ENCODE measurements around the gene MACROD2.

MACROD2 gene

DNA sequence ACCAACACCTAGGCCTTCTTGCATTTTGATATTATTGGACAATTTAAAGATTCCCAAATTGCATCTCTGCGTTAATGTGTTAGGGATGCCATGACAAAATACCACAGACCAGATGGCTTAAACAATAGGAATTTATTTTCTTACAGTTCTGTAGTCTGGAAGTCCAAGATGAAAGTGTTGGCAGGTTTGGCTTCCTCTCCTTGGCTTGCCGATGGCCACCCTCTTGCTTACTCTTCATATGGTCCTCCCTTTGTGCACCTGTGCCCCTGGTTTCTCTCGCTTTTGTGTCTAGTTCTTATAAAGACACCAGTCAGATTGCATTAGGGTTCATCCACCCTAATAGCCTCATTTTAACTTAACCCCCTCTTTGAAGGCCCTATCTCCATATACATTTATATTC lies 1184.5 kb downstream of the MACROD2 start:
- TF ChIP-seq, protein P1, sequence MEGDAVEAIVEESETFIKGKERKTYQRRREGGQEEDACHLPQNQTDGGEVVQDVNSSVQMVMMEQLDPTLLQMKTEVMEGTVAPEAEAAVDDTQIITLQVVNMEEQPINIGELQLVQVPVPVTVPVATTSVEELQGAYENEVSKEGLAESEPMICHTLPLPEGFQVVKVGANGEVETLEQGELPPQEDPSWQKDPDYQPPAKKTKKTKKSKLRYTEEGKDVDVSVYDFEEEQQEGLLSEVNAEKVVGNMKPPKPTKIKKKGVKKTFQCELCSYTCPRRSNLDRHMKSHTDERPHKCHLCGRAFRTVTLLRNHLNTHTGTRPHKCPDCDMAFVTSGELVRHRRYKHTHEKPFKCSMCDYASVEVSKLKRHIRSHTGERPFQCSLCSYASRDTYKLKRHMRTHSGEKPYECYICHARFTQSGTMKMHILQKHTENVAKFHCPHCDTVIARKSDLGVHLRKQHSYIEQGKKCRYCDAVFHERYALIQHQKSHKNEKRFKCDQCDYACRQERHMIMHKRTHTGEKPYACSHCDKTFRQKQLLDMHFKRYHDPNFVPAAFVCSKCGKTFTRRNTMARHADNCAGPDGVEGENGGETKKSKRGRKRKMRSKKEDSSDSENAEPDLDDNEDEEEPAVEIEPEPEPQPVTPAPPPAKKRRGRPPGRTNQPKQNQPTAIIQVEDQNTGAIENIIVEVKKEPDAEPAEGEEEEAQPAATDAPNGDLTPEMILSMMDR (IDR thresholded peaks at IDR 0.05), result no peak
- no peak overlapping the region for H3K27ac ChIP-seq
- H3K27me3 ChIP-seq, result no peaks in the 10 kb centered on the region
- no peaks in the 10 kb centered on the region for H3K36me3 ChIP-seq
- H3K9me3 ChIP-seq, result no peaks in the 10 kb centered on the region
- no peaks in the 10 kb centered on the region for H3K4me1 ChIP-seq (ENCODE audit: control insufficient read depth in 1 of 2, insufficient read depth in 1 of 2, low read depth in 1 of 2, low read length in 1 of 2)
- H3K4me3 ChIP-seq (ENCODE audit: low read depth in 1 of 2, low read length in 1 of 2), result no peak overlapping the region

DNA sequence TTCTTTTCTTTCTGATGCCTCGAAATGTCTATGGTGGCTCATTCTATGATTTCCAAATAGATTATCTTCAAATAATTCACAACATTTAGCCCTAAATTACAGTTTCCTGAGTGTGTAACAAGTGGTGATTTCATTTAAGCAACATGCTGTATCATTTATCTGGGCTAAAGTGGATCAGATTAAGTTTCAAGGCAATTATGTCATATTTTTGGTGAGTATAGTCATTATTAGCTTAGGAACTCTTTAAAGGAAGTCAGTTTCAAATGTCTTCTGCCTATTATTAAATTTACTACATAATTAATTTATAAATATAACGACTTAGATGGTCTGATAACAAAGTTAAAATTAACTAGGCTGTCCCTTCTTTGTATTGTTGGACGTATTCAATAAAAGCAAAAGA lies 1190.0 kb downstream of the MACROD2 start:
- TF ChIP-seq, protein P1 (IDR thresholded peaks at IDR 0.05), result no peak
- no peak overlapping the region for H3K27ac ChIP-seq
- H3K4me3 ChIP-seq (ENCODE audit: low read depth in 1 of 2, low read length in 1 of 2), result no peak overlapping the region
- H3K27me3 ChIP-seq, result no peaks in the 10 kb centered on the region
- no peaks in the 10 kb centered on the region for H3K9me3 ChIP-seq
- H3K36me3 ChIP-seq, result no peaks in the 10 kb centered on the region
- no peaks in the 10 kb centered on the region for H3K4me1 ChIP-seq (ENCODE audit: control insufficient read depth in 1 of 2, insufficient read depth in 1 of 2, low read depth in 1 of 2, low read length in 1 of 2)

DNA sequence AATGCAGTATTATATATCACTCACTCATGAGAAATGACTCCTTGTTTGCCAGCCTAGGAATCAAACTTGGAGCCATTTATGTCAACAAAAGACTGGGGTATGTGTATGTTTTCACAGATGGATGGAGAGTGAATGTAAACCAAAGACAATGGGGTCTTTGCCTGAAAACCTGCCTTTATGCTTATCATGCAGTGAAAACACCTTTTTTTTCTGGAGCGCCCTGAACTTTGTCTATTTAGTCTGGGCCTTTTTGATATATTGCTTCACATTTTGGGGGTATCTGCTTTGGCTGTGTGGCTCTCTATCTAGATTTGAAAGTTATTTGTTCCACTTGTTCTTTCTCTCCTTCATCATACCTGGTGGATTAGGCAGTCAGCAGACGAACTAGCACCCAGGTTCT lies 1190.6 kb downstream of the MACROD2 start:
- Histone ChIP-seq H3K36me3 (no peaks in the 10 kb centered on the region), H3K4me1 (ENCODE audit: control insufficient read depth in 1 of 2, insufficient read depth in 1 of 2, low read depth in 1 of 2, low read length in 1 of 2) (no peaks in the 10 kb centered on the region), H3K4me3 (ENCODE audit: low read depth in 1 of 2, low read length in 1 of 2) (no peak overlapping the region), H3K27ac (no peak overlapping the region), H3K27me3 (no peaks in the 10 kb centered on the region), H3K9me3 (no peaks in the 10 kb centered on the region)
- TF ChIP-seq, protein P1 (IDR thresholded peaks at IDR 0.05), result no peak

DNA sequence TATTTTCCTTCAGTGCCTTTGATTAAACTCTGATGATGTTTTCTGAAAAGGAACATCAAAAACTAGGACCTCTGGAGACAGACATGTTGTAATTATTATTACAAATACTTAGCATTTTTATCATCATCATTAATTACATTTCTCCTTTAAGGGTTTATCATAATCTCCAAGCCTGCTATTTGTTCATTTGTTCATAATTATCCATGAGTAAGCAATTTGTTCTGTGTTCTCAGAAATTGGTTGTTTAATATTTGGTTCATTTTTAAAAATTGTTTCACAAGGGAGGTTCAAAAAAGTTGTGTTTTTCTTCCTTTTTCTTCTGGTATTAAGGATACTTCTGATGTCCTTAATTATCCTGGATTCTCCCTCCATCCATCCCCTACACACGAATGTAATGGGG lies 1192.3 kb downstream of the MACROD2 start:
- H3K36me3 ChIP-seq, result no peaks in the 10 kb centered on the region
- no peaks in the 10 kb centered on the region for H3K4me1 ChIP-seq (ENCODE audit: control insufficient read depth in 1 of 2, insufficient read depth in 1 of 2, low read depth in 1 of 2, low read length in 1 of 2)
- H3K9me3 ChIP-seq, result no peaks in the 10 kb centered on the region
- TF ChIP-seq, protein P1 (IDR thresholded peaks at IDR 0.05), result no peak
- H3K4me3 ChIP-seq (ENCODE audit: low read depth in 1 of 2, low read length in 1 of 2), result no peak overlapping the region
- H3K27me3 ChIP-seq, result no peaks in the 10 kb centered on the region
- H3K27ac ChIP-seq, result no peak overlapping the region

DNA sequence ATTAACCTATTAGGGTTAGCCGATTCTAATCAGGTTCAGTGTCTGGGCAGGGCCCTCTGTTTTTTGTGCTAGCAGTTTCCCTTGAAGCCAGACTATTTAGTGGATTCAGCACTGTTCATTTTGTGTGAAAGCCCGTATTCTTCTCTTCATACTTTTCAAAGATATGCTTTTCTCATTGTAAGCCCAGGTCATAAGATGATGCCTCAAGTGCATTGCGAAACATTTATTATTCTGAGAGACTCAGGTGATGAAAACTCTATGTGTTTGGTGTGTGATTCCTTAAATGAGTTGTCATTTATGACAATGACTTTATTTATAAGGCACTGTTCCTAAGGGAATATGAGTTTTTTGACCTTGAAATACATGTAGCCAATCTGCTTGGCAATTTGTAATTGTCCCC lies 1193.1 kb downstream of the MACROD2 start:
- Histone ChIP-seq H3K4me1 (ENCODE audit: control insufficient read depth in 1 of 2, insufficient read depth in 1 of 2, low read depth in 1 of 2, low read length in 1 of 2) (no peaks in the 10 kb centered on the region), H3K9me3 (no peaks in the 10 kb centered on the region), H3K27me3 (no peaks in the 10 kb centered on the region), H3K36me3 (no peaks in the 10 kb centered on the region), H3K27ac (no peak overlapping the region), H3K4me3 (ENCODE audit: low read depth in 1 of 2, low read length in 1 of 2) (no peak overlapping the region)
- TF ChIP-seq, protein P1 (IDR thresholded peaks at IDR 0.05), result no peak
